SK-N-SH treated with all-trans-retinoic acid at 6 μM for 48 hours (cell line): ENCODE data around the gene PLEKHH1.

Experiments used
- ARNTL ChIP-seq: fragments of 450-650 bp; formaldehyde crosslinking; IDR thresholded peaks from 2 replicates; pipeline ENCODE4 v1.5.0; 2020; ENCODE audit warnings: low read depth, mild to moderate bottlenecking, moderate library complexity, borderline replicate concordance
- BACH2 ChIP-seq: fragments of 250-450 bp; sonication (Bioruptor Pico); IDR thresholded peaks from 2 replicates; pipeline ENCODE4 v1.9.0; 2021; ENCODE audit warnings: mild to moderate bottlenecking, borderline replicate concordance
- ESRRG ChIP-seq: fragments of 250-450 bp; sonication (Bioruptor Pico); IDR thresholded peaks from 2 replicates; pipeline ENCODE4 v1.6.1; 2021; ENCODE audit warnings: mild to moderate bottlenecking
- ISL1 ChIP-seq: fragments of 250-450 bp; sonication (Bioruptor Pico); IDR thresholded peaks from 2 replicates; pipeline ENCODE4 v2.1.2; 2022; ENCODE audit warnings: mild to moderate bottlenecking, moderate library complexity
- PPARA ChIP-seq: fragments of 250-450 bp; sonication (Bioruptor Pico); IDR thresholded peaks from 2 replicates; pipeline ENCODE4 v1.5.0; 2020; ENCODE audit warnings: mild to moderate bottlenecking, borderline replicate concordance
- TCF4 ChIP-seq: fragments of 250-450 bp; sonication (Bioruptor Pico); IDR thresholded peaks from 2 replicates; pipeline ENCODE4 v1.8.0; 2021; ENCODE audit warnings: mild to moderate bottlenecking, moderate library complexity, borderline replicate concordance
- ZC3H10 ChIP-seq: fragments of 250-450 bp; sonication (Bioruptor Pico); IDR thresholded peaks from 2 replicates; pipeline ENCODE4 v1.5.1; 2021; ENCODE audit warnings: mild to moderate bottlenecking, moderate library complexity
- ZFP3 ChIP-seq: fragments of 250-450 bp; sonication (Bioruptor Pico); IDR thresholded peaks from 2 replicates; pipeline ENCODE4 v1.5.0; 2020; ENCODE audit warnings: mild to moderate bottlenecking, moderate library complexity
- ZFP30 ChIP-seq: fragments of 450-650 bp; formaldehyde crosslinking; IDR thresholded peaks from 2 replicates; pipeline ENCODE4 v1.5.0; 2022; ENCODE audit warnings: mild to moderate bottlenecking, moderate library complexity
- TF ChIP-seq, protein P1 (sequence below): fragments of 250-450 bp; sonication (Bioruptor Pico); IDR thresholded peaks from 2 replicates; pipeline ENCODE4 v1.8.0; 2020; ENCODE audit warnings: mild to moderate bottlenecking, moderate library complexity, borderline replicate concordance
- TF ChIP-seq, protein P2 (sequence below): fragments of 250-450 bp; sonication (Bioruptor Pico); IDR thresholded peaks from 2 replicates; pipeline ENCODE4 v1.5.1; 2020; ENCODE audit warnings: low read depth, mild to moderate bottlenecking, moderate library complexity
- TF ChIP-seq, protein P3 (sequence below): fragments of 250-450 bp; sonication (Bioruptor Pico); IDR thresholded peaks from 2 replicates; pipeline ENCODE4 v1.5.0; 2020; ENCODE audit warnings: mild to moderate bottlenecking, moderate library complexity
- TF ChIP-seq, protein P4 (sequence below): fragments of 250-450 bp; sonication (Bioruptor Pico); IDR thresholded peaks from 2 replicates; pipeline ENCODE4 v1.5.1; 2021; ENCODE audit warnings: mild to moderate bottlenecking, moderate library complexity

DNA sequence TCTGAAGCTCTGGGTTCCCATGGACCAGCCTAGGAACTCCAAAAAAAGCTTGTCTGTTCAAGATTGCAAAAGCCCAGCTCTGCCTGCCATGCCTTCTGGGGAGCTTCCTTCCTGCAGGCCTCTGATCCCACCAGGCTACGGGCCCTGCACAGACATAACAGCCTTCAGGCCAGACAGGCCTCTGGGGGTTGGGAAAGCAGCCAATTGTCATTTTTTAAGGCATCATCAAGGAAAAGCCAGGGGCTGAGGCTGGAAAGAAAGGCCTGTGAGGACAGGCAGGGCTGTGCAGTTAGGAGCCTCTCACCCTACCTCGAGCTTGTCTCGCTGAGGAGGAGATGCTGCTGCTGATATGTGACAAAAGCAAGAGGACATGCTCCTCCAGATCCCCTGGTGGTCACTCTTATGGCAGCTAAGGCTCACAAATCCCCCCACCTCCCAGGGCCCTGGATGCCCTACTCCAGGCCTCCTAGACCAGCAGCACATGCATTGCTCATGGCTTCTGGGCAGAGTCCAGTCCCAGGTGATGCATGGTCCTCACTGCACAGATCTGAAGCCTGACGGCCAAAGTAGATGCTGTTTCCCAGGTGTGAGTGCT, 47.5 kb upstream of the PLEKHH1 start:
- TF ChIP-seq TCF4 (CRISPR knock-in tag), result no peak
- TF ChIP-seq ZC3H10, result no peak
- TF ChIP-seq, protein P1, sequence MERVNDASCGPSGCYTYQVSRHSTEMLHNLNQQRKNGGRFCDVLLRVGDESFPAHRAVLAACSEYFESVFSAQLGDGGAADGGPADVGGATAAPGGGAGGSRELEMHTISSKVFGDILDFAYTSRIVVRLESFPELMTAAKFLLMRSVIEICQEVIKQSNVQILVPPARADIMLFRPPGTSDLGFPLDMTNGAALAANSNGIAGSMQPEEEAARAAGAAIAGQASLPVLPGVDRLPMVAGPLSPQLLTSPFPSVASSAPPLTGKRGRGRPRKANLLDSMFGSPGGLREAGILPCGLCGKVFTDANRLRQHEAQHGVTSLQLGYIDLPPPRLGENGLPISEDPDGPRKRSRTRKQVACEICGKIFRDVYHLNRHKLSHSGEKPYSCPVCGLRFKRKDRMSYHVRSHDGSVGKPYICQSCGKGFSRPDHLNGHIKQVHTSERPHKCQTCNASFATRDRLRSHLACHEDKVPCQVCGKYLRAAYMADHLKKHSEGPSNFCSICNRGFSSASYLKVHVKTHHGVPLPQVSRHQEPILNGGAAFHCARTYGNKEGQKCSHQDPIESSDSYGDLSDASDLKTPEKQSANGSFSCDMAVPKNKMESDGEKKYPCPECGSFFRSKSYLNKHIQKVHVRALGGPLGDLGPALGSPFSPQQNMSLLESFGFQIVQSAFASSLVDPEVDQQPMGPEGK (CRISPR knock-in tag), result no peak
- TF ChIP-seq, protein P2, sequence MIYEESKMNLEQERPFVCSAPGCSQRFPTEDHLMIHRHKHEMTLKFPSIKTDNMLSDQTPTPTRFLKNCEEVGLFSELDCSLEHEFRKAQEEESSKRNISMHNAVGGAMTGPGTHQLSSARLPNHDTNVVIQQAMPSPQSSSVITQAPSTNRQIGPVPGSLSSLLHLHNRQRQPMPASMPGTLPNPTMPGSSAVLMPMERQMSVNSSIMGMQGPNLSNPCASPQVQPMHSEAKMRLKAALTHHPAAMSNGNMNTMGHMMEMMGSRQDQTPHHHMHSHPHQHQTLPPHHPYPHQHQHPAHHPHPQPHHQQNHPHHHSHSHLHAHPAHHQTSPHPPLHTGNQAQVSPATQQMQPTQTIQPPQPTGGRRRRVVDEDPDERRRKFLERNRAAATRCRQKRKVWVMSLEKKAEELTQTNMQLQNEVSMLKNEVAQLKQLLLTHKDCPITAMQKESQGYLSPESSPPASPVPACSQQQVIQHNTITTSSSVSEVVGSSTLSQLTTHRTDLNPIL (CRISPR knock-in tag), result no peak
- TF ChIP-seq PPARA, result no peak
- TF ChIP-seq ISL1 (CRISPR knock-in tag), result no peak
- TF ChIP-seq, protein P3, sequence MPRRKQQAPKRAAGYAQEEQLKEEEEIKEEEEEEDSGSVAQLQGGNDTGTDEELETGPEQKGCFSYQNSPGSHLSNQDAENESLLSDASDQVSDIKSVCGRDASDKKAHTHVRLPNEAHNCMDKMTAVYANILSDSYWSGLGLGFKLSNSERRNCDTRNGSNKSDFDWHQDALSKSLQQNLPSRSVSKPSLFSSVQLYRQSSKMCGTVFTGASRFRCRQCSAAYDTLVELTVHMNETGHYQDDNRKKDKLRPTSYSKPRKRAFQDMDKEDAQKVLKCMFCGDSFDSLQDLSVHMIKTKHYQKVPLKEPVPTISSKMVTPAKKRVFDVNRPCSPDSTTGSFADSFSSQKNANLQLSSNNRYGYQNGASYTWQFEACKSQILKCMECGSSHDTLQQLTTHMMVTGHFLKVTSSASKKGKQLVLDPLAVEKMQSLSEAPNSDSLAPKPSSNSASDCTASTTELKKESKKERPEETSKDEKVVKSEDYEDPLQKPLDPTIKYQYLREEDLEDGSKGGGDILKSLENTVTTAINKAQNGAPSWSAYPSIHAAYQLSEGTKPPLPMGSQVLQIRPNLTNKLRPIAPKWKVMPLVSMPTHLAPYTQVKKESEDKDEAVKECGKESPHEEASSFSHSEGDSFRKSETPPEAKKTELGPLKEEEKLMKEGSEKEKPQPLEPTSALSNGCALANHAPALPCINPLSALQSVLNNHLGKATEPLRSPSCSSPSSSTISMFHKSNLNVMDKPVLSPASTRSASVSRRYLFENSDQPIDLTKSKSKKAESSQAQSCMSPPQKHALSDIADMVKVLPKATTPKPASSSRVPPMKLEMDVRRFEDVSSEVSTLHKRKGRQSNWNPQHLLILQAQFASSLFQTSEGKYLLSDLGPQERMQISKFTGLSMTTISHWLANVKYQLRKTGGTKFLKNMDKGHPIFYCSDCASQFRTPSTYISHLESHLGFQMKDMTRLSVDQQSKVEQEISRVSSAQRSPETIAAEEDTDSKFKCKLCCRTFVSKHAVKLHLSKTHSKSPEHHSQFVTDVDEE (CRISPR knock-in tag), result no peak
- no peak for TF ChIP-seq ARNTL
- TF ChIP-seq, protein P4, sequence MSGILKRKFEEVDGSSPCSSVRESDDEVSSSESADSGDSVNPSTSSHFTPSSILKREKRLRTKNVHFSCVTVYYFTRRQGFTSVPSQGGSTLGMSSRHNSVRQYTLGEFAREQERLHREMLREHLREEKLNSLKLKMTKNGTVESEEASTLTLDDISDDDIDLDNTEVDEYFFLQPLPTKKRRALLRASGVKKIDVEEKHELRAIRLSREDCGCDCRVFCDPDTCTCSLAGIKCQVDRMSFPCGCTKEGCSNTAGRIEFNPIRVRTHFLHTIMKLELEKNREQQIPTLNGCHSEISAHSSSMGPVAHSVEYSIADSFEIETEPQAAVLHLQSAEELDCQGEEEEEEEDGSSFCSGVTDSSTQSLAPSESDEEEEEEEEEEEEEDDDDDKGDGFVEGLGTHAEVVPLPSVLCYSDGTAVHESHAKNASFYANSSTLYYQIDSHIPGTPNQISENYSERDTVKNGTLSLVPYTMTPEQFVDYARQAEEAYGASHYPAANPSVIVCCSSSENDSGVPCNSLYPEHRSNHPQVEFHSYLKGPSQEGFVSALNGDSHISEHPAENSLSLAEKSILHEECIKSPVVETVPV, result no peak
- no peak for TF ChIP-seq ZFP3
- no peak for TF ChIP-seq BACH2 (CRISPR knock-in tag)
- no peak for TF ChIP-seq ZFP30
- no peak for TF ChIP-seq ESRRG (CRISPR knock-in tag)
